Activated naive CD8-positive, alpha-beta T cell treated with anti-CD3 and anti-CD28 coated beads, Interleukin-2, amount 50 U/mL, for 16 hours (primary cell): ENCODE measurements around the gene NOP58.
"Not testable (repeated sequence)": the region's sequence is repeated elsewhere in the genome, so short reads cannot be mapped to it uniquely, and the experiment has no call there.

Source experiments
- DNase-seq: peaks from one replicate; pipeline ENCODE4 v3.0.0-alpha.2; 2020; ENCODE audit warnings: low read depth, low spot score

The NOP58 gene, protein sequence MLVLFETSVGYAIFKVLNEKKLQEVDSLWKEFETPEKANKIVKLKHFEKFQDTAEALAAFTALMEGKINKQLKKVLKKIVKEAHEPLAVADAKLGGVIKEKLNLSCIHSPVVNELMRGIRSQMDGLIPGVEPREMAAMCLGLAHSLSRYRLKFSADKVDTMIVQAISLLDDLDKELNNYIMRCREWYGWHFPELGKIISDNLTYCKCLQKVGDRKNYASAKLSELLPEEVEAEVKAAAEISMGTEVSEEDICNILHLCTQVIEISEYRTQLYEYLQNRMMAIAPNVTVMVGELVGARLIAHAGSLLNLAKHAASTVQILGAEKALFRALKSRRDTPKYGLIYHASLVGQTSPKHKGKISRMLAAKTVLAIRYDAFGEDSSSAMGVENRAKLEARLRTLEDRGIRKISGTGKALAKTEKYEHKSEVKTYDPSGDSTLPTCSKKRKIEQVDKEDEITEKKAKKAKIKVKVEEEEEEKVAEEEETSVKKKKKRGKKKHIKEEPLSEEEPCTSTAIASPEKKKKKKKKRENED

DNA sequence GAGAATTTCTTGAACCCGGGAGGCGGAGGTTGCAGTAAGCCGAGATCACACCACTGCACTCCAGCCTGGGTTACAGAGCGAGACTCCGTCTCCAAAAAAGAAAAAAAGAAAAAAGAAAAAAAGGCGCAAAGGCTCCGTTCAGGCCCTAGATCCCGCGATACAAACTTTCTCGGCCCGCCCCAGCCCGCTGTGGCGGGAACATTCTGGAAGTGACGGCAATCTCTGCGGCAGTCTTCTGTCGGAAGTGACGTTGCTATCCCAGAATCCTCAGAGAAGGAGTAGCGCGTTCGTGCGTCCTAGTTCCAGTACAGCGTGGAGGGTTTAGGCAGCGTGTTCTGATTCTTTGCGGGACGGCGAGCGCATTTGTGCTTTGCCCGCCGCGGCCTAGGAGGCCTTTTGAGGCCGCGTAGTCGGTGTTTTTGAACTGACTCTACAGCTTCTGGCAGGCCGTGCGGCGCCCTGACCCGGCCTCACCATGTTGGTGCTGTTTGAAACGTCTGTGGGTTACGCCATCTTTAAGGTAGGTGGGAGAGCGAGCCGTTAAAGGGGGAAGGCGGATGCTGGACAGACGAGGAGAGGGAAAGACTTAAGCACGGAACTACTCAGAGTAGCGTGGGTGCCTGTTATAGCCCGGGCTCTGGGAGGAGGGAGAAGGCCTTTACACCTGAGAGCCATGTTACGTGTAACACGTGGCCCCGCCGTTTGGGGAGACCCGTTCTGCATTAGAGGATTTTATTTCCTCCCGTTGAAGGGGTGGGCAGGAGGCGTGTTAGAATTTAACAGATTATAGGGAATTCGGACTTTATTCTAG, at the start of gene NOP58:
NOP58 (plus strand) TSS at position 297 of the 811 bp plus-strand sequence; CDS start at position 476, 179 bp downstream.
- peak; percentile 75 for DNase-seq

DNA sequence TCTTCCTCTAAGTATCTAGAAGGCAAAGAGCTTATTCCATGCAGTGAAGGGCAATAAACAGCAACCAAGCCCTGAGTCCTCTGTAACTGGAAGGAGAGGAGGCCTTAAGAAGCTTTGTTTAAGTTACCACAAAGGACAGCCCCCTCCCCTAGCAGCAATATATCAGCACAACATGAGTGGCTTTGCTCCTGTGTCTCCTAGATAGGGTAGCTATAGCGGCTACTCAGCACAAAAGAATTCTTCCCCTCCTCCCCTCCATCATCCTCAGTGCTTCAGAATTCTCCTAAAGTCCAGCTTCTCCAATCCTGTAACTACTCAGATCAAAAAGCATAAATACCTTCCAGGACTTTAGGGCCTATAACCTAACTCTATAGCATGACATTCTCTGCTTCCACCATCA, 43.7 kb upstream of the NOP58 start:
- no peak for DNase-seq

DNA sequence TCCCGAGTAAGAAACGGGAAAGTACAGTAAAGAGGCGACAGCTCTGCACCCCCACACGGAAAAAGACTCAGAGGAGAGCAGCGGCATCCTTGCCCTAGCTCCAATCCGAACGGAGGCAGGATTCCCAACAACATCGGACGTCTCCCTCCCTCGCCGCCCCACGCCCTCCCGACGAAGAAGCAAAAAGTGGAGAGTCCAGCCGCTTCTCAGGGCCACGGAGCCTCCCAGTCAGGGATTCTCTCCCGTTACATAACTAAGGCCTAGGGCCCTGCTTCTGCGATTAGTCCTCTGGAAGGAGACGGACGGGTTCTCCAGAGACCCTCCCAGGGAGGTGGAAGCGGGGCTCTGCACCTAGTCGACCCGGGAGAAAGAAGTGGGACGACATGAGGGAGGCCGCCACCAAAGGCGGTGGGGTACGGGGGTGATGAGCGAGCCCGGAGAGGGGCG, 27.8 kb upstream of the NOP58 start:
- no peak for DNase-seq

DNA sequence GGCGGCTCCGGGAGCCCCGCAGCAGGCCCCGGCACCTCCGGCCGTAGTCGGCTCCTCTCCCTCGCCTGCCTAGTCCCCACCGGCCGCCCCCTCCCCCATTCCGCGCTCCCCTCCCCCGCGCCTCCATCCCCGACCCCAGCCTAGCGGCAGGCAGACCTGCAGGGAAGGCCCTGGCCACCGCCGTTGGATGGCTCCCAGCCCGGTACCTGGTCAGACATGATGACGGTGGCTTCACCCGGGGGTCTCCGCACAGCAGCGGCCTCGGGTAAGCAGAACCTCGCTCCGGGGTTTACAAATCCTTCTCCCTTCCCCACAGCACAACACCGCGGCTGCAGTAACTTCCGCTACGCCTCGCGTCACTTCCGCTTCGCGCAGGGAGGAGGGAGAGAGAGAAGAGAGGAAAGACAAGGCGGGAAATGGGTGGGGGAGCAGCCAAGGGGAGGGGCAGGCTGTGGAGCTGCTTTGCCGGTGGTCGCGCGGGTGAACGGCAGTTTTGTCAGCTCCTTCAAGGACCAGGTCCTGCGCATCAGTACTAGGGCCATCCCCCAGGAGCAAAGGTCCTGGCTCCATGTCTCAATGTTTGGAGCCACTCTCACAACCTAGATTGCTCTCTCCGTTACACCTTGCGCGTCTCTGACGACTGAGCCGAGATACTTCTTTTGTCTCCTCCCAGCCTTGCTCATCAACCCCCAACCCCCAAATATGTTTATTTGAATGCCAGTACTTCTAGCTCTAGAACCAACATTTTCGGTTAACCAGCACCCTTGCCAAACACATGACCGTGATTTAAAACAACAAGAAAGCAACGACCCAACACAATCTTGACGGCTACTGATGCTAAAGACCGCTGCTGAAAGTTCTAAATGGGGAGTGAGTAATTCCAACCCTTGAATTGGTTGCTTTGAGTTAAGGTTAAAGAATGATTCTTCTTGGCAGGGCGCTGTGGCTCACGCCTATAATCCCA, 27.0 kb upstream of the NOP58 start, which contains the start of gene SUMO1:
SUMO1 (minus strand) TSS at position 364 of the 964 bp plus-strand sequence; CDS start at position 218, 146 bp downstream.
- peak; percentile 84 for DNase-seq

DNA sequence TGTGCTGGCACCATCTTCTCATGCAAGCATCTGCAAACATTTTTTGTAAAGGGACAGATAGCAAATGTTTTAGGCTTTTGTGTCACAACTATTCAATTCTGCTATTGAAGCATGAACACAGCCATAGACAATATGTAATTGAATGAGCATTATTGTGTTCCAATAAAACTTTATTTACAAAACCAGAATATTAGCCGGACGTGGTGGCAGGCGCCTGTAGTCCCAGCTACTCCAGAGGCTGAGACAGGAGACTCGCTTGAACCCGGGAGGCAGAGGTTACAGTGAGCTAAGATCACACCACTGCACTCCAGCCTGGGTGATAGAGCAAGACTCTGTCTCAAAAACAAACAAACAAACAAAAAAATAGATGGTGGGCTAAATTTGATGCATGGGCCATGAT, 17.9 kb upstream of the NOP58 start:
- DNase-seq: not testable (repeated sequence)

DNA sequence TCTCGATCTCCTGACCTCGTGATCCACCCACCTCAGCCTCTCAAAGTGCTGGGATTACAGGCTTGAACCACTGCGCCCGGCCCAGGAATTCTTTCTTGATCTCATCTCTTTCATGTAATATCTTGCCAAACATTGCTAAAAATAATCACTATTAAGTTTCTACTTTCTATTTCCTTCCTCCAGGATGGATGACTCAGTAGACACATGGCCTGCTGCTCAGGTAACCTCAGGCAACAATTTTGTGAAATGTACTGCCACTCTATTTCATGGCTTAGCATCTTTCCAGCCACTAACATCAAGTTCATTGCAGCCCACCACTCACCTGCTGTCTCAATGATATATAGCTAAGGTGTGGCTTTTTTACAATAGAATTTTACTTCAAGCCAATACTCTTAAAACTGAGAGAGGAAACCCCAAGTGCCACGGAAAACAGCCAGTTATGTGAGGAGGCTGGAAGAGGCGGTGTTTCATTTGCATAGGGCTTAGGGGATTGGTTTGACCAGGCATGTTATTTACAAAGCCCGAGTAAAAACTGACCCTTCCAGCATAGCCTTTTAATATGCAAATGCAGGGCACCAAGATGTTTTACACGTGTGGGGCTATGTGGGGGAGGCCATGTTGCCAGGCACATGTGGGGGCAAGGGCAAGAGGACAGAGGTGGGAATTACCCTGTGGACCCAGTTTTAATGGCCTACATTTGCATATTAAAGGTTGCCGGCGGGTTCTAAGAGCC, 15.9 kb upstream of the NOP58 start:
- no peak for DNase-seq

DNA sequence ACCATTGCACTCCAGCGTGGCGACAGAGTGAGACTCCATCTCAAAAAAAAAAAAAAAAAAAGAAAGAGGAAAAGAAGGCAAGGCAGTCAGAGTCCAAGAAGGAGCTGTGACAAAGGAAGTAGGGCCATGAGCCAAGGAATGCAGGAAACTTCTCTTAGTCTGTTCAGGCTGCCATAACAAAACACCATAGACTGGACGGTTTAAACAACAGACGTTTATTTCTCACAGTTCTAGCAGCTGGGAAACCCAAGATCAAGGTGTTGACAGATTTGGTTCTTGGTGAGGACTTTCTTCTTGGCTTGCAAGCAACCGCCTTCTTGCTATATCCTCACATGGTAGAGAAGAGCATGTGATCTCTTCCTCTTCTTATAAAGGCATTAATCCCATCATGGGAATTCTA, 14.1 kb upstream of the NOP58 start:
- no peak for DNase-seq

DNA sequence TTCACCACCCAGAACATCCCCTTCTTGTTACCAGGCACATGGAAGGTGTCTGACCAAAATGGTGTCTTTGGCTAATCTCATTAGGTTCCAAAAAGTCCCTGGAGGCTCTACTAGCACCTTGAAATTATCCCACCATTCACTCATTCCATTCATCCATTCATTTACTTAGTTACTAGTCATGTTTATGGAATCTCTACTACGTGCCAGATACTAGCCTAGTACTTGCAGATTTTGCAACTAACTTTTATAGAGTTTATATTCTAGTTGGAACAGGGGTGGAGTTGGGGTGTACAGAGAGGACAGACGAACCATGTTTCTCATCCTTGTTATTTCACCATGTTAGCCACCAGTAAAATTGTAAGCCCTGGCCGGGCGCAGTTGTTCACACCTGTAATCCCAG, 4.0 kb upstream of the NOP58 start:
- DNase-seq: no peak

DNA sequence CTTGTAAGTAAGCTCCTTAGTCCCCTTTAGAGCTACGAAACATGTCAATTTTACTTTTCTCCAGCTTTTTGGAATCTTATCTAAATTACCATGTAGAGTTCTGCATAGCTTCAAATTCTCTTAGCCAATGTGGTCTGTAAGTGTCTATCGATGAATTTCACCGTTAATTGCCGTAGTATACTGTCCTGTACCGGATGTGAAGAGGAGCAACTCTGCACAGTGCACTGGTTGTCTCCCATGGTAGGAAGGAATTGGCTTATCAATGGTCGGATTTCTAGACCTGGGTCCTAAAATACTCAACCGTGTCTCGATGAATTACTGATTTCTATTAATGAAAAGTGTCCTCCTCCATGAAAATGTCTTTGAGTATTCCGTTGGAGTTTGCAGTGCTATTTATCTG, 1.9 kb downstream of the NOP58 start:
- no peak for DNase-seq

DNA sequence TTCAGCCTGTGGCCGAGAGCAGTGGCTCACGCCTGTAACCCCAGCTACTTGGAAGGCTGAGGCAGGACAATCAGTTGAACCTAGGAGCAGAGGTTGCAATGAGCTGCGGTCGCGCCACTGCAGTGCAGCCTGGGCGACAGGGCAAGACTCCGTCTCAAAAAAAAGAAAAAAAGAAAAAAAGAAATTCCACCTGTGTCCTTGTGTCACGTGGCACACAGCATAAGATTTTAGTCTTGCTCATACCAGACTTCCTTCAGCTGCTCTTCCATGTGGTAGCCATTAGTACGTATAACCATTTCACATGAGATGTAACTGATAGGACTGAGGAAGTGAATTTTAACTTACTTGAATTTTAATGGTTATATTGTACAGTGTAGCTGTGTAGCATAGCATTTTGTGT, 4.0 kb downstream of the NOP58 start:
- DNase-seq: no peak

DNA sequence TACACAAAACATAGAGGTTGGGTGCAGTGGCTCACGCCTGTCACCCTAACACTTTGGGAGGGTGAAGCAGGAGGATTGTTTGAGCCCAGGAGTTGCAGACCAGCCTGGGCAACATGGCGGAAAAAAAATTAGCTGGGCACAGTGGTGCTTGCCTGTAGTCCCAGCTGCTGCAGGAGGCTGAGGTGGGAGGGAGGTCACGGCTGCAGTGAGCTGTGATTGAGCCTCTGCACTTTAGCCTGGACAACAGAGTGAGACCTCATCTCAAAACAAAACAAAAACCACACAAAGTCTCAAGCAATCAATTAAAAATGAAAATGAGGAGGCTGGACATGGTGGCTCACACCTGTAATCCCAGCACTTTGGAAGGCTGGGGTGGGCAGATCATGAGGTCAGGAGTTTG, 4.9 kb downstream of the NOP58 start:
- no peak for DNase-seq

DNA sequence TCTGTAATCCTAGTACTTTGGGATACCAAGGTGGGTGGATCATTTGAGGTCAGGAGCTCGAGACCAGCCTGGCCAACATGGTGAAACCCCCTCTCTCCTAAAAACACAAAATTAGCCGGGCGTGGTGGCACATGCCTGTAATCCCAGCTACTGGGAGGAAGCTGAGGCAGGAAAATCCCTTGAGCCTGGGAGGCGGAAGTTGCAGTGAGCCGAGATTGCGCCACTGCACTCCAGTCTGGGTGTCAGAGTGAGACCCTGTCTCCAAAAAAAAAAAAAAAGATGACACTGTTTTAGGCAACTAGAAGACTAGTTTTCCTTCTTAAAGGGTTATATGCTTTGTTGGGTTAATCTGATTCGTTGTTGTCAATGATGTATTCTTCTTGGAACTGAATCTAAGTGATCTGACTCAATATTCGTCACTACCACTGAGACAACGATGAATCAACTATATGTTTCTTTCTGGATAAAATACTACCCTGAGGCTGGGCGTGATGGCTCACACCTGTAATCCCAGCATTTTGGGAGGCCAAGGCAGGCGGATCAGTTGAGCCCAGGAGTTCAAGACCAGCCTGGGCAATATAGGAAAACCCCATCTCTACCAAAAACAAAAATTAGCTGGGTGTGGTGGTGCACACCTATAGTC, 10.6 kb downstream of the NOP58 start:
- DNase-seq: not testable (repeated sequence)

DNA sequence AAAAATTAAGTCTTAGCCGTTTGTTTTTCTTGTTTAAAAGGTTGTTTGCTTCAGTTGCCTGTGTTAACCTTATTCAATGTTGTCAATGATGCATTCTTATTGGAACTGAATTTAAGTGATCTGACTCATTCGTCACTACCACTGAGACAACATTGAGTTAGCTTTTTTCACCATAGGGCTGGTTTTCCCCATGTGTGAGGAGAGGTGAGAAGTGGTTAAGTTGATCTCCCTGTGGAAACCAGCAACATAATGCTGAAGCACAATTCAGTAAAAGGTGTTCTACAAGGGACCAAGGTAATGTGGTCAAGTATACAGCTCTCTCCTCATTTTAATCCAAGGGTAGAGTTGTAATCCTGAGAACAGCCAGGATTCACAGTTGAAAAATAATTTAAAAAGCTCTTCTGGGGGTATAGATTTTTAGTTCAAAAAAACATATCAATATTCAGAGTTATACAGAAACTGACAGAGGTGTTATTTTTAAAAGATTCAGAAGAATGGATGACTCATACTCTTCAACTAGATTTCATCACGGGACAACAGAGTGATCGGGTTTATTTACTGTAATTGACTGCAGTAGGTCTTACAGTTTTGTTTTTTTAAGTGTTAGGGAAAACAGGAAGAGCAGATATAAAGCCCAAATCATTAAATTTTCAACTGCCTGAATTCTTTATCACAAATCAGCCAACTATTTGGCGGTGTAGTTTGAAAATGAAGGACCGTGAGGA, 12.6 kb downstream of the NOP58 start:
- DNase-seq: no peak

DNA sequence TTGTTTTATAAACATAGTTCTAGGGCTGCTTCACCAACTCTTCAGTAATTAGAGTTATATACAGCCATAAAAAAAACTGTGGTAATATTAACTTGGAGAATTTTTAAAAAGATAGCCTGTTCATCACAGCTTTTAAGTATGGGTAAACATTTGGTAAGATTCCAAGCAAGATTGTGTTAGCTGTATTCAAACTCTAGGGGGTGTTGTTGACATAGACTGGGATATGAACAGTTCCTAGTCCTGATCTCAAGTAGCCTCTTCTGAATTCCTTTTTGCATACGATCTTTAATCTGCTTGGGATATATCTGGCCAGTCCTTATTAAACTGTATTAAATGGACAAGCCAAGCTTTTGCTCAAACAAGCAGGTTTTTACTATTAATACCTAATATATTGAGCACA, 13.4 kb downstream of the NOP58 start:
- no peak for DNase-seq

DNA sequence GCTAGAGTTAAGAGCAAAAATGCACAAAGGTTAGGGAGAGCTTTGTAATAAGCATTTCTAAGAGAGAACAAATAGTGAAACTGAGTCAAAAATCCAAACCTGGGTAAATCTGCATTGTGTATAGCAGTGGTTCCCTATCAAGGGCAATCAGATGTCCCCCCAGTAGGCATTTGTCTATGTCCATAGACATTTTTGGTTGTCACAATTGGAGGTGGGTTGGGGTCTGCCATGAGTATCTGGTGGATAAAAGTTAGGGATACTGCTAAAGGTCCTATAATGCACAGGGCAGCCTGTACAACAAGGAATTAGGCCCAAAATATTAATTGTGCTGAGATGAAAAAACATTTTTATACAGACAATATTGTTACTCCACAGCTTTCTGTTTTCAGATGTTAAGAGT, 21.0 kb downstream of the NOP58 start:
- no peak for DNase-seq

DNA sequence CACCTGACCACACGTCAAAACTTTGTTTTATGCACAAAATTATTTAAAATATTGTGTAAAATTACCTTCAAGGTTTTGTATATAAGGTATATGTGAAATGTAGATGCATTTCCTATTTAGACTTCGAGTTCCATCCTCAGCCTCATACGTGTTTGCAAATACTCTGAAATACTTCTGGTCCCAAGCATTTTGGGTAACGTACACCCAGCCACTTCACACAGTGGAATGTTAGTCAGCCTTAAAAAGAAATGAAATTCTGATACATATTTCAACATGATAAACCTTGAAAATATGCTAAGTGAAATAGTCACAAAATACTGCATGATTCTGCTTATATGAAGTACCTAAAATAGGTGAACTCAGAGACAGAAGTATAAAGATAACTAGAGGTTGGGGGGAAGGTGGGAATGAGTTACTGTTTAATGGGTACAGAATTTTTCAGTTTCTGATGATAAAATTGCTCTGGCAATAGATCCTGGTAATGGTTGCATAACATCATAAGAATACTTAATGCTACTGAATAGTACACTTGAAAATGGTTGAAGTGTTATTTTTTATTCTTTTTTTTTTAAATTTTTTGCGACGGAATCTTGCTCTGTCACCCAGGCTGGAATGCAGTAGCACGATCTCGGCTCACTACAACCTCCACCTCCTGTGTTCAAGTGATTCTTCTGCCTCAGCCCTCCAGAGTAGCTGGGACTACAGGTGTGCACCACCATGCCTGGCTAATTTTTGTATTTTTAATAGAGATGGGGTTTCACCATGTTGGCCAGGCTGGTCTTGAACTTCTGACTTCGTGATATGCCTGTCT, 24.0 kb downstream of the NOP58 start:
- DNase-seq: no peak

DNA sequence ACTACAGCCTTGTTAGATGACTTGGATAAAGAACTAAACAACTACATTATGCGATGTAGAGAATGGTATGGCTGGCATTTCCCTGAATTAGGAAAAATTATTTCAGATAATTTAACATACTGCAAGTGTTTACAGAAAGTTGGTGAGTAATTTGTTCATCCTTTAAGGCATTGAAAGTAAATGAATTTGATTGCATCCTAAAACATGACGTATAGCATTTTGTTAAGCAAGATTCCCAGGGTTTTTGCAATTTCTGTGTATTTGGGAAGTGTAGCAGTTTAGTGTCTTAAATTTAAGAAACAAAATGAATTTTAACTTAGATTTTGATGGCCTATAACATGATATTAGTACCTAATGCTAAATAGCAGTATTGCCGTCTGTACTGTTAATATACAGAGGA, 24.8 kb downstream of the NOP58 start:
- DNase-seq: no peak

DNA sequence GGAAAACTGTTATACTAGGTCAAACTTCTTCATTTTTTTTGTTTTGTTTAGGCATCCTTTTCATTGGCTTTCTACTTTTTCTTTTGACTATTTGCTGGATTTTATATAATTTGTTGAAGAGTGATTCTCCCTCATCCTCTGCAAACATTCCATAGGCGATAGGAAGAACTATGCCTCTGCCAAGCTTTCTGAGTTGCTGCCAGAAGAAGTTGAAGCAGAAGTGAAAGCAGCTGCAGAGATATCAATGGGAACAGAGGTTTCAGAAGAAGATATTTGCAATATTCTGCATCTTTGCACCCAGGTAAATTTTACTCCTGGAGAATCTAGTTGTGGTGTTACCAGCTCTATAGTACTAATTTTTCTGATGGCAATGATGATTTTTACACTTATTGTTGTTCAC, 25.4 kb downstream of the NOP58 start:
- DNase-seq: no peak

DNA sequence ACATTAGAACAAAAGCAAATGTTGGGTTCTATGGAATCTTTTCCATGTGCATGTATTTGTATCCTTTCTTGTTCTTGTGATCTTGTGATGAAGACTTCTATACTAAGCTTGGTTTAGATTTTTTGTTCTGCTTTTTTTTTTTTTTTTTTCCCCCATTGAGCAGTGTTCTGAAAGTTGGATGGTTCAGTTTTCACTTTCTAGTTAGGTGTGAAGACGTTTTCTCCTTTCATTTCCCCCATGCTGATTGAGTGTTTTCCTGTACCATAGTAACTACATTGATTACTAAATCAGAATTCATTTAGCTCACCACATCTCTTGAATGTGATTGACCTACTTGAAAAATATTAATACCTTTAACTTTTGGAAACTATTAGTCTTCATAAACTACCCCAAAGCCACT, 34.1 kb downstream of the NOP58 start:
- DNase-seq: no peak
